Activated naive CD4-positive, alpha-beta T cell treated with anti-CD3 and anti-CD28 coated beads for 36 hours (primary cell): Measurements from ENCODE around the gene SLC2A9. TPM values are rescaled to one million over a fixed set of nuclear protein-coding genes. Genes with fewer than 3 reads are reported as not detected.
"Not testable (repeated sequence)": the region's sequence is repeated elsewhere in the genome, so short reads cannot be mapped to it uniquely, and the experiment has no call there.

Source experiments
- CTCF ChIA-PET: fragments of 350-600 bp; sonication (Branson Sonifier 250); formaldehyde crosslinking; loops from one replicate; lab custom pipeline; 2021; ENCODE audit warnings: antibody characterized with exemption; lab: Charles Lee
- DNase-seq: peaks from one replicate; pipeline ENCODE4 v3.0.0-alpha.2; 2020
- H3K27ac Mint-ChIP-seq: one replicate; pipeline ENCODE4 v1.8.0; 2021; ENCODE audit warnings: mild to moderate bottlenecking, mixed read lengths
- H3K27me3 Mint-ChIP-seq: one replicate; pipeline ENCODE4 v1.8.0; 2021; ENCODE audit warnings: low read depth, mixed read lengths
- H3K36me3 Mint-ChIP-seq: one replicate; pipeline ENCODE4 v1.8.0; 2021; ENCODE audit warnings: low read depth, mixed read lengths
- H3K4me1 Mint-ChIP-seq: one replicate; pipeline ENCODE4 v1.8.0; 2021; ENCODE audit warnings: low read depth, mixed read lengths
- H3K4me3 Mint-ChIP-seq: one replicate; pipeline ENCODE4 v1.8.0; 2021; ENCODE audit warnings: mild to moderate bottlenecking, moderate library complexity, mixed read lengths
- H3K9me3 Mint-ChIP-seq: one replicate; pipeline ENCODE4 v1.8.0; 2021; ENCODE audit warnings: mixed read lengths
- intact Hi-C: fragments of 100-400 bp; cut with micrococcal nuclease; formaldehyde crosslinking; loops from one replicate; pipeline ENCODE4 v1.15.1; 2023
- total RNA-seq, 2 experiments: library from RNA; stranded (reverse); gene quantifications; one replicate each; pipeline ENCODE4 v1.2.3, GENCODE V29; 2021

SLC2A9 gene
- total RNA-seq, 2 experiments from 2014 or later, result 0.43 to 0.86 TPM

- no peak overlapping the region for H3K4me3 Mint-ChIP-seq
- no peaks in the 10 kb centered on the region for H3K4me1 Mint-ChIP-seq
Measured at GRCh38 chr4:9800848-9801247, 220.4 kb downstream of the SLC2A9 start.

GRCh38 chr4:9796641-9797040 is 224.7 kb downstream of the SLC2A9 start:
- peaks cover 30% of the 10 kb centered on the region for H3K27me3 Mint-ChIP-seq
- H3K36me3 Mint-ChIP-seq, CTCF ChIA-PET, H3K4me3 Mint-ChIP-seq, H3K27ac Mint-ChIP-seq, H3K9me3 Mint-ChIP-seq, H3K4me1 Mint-ChIP-seq, DNase-seq, intact Hi-C loops: not testable (repeated sequence)

More at GRCh38 chr4:9800848-9801247, 220.4 kb downstream of the SLC2A9 start:
- DNase-seq, result no peak
- Mint-ChIP-seq H3K36me3 (no peaks in the 10 kb centered on the region), H3K27me3 (peaks cover 32% of the 10 kb centered on the region), H3K9me3 (no peaks in the 10 kb centered on the region), H3K27ac (no peak overlapping the region)
- CTCF ChIA-PET, result interaction anchor here (0.6 kb wide), 1 partner anchor 1910 kb away, joined by 3 read pairs; no protein-coding TSS in a partner anchor
- intact Hi-C loops, result no loop called here

DNA sequence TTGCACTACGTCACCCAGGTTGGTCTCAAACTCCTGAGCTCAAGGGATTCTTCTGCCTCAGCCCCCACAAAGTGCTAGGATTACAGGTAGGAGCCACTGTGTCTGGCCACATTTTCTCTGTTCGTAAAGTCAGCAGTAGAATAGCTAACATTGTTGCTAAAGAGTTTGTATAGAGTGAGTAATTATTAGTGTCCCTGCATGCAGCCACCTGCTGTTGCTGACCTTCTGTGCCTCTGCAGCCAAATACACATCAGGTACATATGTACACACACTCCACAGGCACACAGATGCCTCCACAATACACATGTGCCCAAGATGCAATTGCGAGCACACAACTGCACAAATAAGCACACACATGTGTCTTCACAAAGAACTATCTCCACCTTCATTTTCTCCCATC is 228.9 kb downstream of the SLC2A9 start:
- DNase-seq, result no peak
- H3K4me1 Mint-ChIP-seq, result no peaks in the 10 kb centered on the region
- H3K9me3 Mint-ChIP-seq, result peaks cover 2% of the 10 kb centered on the region
- CTCF ChIA-PET, result no interaction called here
- no peak overlapping the region for H3K4me3 Mint-ChIP-seq
- no peaks in the 10 kb centered on the region for H3K36me3 Mint-ChIP-seq
- peaks cover 26% of the 10 kb centered on the region for H3K27me3 Mint-ChIP-seq
- no peak overlapping the region for H3K27ac Mint-ChIP-seq
- intact Hi-C loops, result no loop called here

GRCh38 chr4:9785891-9786290 is 235.4 kb downstream of the SLC2A9 start:
- DNase-seq, H3K27ac Mint-ChIP-seq, H3K4me3 Mint-ChIP-seq, H3K9me3 Mint-ChIP-seq, intact Hi-C loops, H3K4me1 Mint-ChIP-seq, H3K36me3 Mint-ChIP-seq, CTCF ChIA-PET: not testable (repeated sequence)
- H3K27me3 Mint-ChIP-seq, result peaks cover 37% of the 10 kb centered on the region

DNA sequence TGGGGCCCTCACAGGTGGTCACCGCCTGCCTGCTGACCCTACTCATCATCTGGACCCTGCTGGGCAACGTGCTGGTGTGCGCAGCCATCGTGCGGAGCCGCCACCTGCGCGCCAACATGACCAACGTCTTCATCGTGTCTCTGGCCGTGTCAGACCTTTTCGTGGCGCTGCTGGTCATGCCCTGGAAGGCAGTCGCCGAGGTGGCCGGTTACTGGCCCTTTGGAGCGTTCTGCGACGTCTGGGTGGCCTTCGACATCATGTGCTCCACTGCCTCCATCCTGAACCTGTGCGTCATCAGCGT is 239.2 kb downstream of the SLC2A9 start:
- Mint-ChIP-seq H3K4me3 (no peak overlapping the region), H3K27me3 (peaks cover 49% of the 10 kb centered on the region), H3K4me1 (no peaks in the 10 kb centered on the region), H3K27ac (no peak overlapping the region), H3K36me3 (no peaks in the 10 kb centered on the region), H3K9me3 (no peaks in the 10 kb centered on the region)
- CTCF ChIA-PET, result no interaction called here
- no peak for DNase-seq
- intact Hi-C loops, result no loop called here

DNA sequence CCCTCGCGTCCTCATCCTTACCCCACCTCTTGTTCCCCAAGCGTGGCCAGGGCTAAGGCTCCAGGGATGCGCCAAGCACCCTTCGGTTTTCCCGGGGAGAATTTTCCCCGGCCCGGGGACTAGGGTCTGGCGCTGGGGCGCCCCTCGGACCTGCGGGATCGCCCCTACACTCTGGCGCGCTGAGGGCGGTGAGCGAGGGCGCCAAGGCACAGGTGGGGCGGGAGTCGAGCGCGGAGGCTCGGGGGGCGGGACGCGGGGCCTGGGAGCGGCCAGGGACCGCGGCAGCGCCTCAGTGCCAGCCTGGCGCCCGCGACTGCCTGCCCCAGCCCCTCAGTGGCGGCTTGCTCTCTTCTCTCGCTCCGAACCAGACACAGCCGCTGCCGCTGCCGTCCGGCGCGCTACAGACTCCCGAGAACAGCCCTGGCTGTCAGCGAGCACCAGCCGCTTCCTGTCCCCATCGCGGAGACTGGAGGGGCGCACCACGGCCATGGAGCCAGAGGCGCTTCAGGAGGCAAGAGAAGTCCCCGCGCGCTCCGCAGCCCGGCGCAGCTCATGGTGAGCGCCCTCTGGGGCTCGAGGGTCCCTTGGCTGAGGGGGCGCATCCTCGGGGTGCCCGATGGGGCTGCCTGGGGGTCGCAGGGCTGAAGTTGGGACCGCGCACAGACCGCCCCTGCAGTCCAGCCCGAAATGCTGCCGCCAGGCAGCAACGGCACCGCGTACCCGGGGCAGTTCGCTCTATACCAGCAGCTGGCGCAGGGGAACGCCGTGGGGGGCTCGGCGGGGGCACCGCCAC is 239.8 kb downstream of the SLC2A9 start, which contains the start of gene DRD5:
TSS of gene DRD5 (plus strand) at position 292 of the 793 bp plus-strand sequence. CDS start at position 688, 396 bp downstream.
- Mint-ChIP-seq H3K4me1 (no peaks in the 10 kb centered on the region), H3K27ac (no peak within 1 kb of the TSS), H3K36me3 (no peaks in the 10 kb centered on the region), H3K4me3 (no peak within 1 kb of the TSS), H3K27me3 (peaks cover 52% of the 10 kb centered on the region), H3K9me3 (no peaks in the 10 kb centered on the region)
- CTCF ChIA-PET, result no interaction called here
- intact Hi-C loops, result no loop called here
- DNase-seq, result no peak

Other genes starting within 250 kb of the SLC2A9 start
- not detected for gene DRD5, start 239.9 kb downstream of the SLC2A9 start, total RNA-seq
- gene WDR1, start 95.3 kb upstream of the SLC2A9 start, total RNA-seq, result 100 to 1,000 TPM; 271 to 295 TPM